ENCODE data around the gene ERVH48-1.
"Not testable (repeated sequence)": the region's sequence is repeated elsewhere in the genome, so short reads cannot be mapped to it uniquely, and the experiment has no call there.

ERVH48-1 gene

DNA sequence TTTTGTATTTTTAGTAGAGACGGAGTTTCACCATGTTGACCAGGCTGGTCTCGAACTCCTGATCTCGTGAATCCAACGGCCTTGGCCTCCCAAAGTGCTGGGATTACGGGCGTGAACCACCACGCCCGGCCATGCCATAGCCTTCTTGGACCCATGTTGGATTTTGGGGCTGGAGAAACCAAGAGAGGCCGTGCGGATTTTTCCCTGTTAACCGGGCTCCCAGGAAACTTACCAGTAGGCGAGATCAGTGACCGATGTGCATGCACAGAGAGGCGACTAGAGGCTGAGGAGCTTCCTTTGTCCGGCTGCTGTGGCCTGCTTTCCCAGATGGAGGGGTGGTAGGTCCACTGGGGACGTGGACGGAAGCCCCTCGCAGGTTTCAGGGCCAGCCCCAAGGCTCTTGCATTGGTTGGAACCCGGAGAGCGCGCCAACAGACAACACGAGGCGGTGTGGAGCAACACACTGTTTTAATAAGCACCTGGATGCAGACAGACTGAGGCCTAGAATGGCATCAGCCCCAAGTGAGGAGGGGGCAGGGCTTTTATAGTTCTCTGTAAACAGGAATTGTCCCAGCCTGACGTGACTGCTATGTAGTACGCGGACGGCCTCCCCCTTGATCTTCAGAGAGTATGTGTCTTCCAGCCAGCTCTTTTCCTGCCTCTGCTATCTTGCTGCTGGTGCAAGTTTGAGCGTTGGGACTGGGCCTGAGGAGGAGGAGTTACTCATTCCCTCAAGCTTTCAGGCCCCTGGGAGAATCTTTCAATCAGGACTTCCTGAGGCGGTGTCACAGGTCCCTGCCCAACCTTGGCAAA is at the start of gene ERVH48-1:
Gene ERVH48-1, minus strand, starts transcription at position 517 of the 813 bp plus-strand sequence. CDS start 6,624 bp downstream, outside the sequence.
- no peak for DNase-seq (ENCODE audit: low spot score)

DNA sequence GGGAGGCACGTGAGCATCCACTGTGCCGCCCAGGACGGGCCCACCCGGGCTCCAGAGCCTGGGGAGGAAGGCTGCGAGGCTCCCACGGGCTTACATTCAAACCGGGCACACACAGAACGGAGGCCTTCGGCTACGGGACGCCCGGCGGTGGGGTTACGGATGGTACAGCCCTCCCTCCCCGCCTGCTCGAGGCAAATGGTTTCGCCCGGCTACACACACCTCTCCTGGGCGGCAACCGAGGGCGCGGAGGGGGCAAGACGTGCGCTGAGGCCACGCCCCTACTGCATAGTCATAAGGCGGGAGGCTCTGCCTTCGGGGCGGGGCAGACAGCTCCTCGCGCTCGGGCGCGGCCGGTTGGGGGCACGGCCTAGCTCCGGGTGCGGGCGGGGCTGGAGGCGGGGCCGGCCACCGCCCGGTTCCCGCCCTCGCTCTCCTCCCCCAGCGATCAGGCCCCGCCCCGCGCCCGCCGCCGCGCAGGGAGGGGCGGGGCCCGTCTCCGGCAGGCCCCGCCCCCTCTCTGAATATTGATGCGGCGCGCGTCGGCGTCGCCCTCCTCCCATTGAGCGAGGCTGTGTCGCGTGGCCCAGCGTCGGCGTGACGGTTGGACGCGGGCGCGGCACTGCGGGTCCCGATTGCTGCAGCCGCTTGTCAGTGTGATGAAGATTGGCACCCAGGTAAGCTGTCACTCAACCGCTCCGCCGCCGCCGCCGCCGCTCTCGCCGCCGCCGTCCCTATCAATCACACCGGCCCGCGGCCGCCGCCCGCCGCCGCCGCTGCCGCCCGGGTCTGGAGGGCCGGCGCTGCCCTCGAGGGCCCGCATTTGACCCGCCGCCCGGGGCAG is 48.8 kb upstream of the ERVH48-1 start, which contains the start of gene PKNOX1:
Gene PKNOX1, plus strand, starts transcription at position 572 of the 841 bp plus-strand sequence. CDS start 29,820 bp downstream, outside the sequence.
- DNase-seq (ENCODE audit: low spot score) = peak; percentile 99

DNA sequence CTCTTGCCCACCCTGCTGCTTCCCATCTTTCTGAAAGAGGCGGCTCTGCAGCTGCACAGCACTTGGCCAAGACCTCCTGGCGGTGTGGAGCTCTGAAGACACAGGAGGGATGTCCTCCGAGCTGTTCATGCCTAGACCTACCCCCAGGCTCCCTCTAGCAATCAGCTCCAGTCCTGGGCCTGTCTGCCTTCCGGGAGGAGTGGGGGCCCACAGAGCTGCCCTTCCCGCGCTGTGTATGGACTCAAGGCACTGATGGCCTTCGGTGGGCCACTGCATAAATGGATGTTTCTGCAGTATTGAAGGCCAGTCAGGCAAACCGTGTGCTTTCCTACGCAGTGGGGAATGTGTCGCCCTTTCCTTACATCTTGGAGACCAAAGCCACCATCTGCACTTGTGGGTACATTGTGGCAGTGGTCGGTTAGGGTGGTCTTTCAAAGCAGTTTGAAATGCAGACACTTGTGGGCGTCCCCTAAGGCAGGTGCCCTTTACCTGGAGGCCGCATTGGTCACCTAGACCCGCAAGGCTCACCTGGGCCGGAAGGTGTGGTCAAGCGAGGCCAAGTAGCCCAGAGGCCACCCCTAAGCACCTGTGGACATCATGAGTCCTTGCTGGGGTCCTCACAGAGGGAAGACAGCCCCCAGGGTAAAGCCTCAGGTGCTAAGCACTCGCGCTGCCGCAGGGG is 48.0 kb upstream of the ERVH48-1 start:
- no peak for DNase-seq (ENCODE audit: low spot score)

DNA sequence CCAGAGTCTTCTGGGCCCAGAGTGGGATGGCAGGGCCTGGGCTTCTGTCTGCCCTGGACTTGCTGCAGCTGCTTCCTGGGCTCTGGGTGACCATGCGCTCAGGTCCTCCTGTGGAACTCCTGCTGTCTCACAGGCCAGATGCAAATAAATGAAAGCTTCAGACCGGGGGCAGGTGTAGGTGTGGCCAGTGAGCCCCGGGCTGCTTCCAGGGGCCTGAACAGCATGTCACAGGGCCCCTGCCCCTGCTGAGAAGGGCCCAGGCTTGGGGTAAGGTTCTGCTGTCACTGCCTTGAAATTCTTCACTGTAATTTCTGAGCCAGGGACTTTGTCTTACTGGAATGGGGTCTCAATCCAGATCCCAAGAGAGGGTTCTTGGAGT is 46.5 kb upstream of the ERVH48-1 start:
- no peak for DNase-seq (ENCODE audit: low spot score)

DNA sequence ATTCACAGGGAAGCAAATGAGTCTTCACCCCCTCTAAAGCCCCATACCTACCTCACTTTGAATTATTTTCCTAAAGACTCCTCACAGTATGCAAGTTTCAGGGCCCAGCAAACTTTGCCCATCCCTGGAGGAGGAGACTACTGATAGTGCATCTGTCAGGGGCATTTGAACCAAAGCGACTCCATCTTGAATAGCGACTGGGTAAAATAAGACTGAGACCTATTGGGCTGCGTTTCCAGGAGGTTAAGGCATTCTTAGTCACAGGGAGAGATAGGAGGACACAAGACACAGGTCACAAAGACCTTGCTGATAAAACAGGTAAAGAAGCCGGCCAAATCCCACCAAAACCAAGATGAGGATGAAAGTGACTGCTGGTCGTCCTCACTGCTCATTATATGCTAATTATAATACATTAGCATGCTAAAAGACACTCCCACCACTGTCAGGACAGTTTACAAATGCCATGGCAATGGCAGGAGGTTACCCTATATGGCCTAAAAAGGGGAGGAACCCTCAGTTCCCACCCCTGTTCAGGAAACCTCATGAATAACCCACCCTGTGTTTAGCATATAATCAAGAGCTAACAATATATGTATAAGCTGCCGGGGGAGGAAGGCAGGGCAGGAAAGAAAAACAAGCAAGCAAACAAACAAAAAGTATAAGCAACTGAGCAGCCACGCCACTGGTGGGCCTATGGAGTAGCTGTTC is 45.7 kb upstream of the ERVH48-1 start:
- DNase-seq (ENCODE audit: low spot score) = no peak

DNA sequence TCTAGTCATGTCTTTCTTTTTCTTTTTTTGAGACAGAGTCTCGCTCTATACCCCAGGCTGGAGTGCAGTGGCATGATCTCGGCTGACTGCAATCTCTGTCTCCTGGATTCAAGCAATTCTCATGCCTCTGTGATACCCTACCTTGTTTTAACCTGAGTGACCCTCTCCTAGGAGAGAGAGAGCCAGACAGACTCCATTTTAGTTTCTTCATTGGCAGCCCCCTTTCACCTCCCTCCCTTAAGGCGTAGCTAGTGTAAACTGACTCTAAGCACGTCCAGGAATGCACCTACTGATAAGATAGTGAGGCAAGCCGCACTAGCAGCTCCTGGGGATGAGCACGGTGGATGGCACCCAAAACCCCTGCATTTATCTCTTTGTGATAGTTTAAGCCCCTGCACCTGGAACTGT is 43.8 kb upstream of the ERVH48-1 start:
- no peak for DNase-seq (ENCODE audit: low spot score)

DNA sequence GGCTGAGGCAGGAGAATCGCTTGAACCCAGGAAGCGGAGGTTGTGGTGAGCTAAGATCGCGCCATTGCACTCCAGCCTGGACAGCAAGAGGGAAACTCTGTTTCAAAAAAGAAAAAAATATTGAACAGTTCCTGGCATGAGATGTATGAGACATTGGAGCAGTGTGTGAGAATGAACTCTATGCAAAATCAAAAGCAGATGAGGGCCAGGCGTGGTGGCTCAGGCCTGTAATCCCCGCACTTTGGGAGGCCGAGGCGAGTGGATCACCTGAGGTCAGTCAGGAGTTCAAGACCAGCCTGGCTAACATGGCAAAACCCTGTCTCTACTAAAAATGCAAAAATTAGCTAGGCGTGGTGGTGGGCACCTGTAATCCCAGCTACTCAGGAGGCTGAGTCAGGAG is 42.2 kb upstream of the ERVH48-1 start:
- DNase-seq (ENCODE audit: low spot score) = not testable (repeated sequence)

DNA sequence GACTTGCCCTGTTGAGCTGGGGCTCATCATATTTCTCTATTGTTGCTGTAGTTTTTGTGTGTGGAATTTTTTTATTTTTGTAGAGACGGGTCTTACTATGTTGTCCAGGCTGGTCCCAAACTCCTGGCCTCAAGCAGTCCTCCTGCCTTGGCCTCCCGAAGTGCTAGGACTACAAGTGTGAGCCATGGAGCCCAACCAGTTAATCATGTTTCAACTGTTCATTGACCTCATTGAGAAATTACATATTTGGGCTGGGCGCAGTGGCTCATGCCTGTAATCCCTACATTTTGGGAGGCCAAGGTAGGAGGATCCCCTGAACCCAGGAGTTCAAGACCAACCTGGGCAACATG is 39.8 kb upstream of the ERVH48-1 start:
- no peak for DNase-seq (ENCODE audit: low spot score)

DNA sequence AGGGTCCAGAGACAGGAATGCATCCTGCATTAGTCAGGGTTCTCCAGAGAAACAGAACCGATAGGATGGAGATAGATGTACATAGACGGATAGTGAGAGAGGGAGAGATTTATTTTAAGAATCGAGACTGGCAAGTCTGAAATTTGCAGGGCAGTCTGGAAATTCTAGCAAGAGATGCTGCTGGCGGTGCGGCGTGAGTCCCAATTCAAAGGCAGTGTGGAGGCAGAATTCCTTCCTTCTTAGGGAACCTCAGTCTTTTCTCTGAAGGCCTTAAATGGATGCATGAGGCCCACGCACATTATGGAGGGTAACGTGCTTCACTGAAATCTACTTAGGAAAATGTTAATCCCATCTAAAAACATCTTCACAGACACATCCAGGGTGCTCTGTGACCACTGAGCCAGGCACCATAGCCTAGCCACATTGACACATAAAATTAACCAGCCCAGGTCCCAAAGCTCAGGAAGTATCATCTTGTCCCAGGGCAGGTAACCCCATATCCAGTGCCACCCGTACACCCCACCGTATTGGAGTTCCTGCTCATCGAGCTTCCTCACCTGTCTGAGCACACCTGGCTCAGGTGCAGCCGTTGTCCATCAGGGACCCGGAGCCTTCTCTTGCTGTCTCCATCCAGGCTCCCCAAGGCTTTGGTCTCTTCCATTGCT is 39.2 kb upstream of the ERVH48-1 start:
- DNase-seq (ENCODE audit: low spot score) = no peak

DNA sequence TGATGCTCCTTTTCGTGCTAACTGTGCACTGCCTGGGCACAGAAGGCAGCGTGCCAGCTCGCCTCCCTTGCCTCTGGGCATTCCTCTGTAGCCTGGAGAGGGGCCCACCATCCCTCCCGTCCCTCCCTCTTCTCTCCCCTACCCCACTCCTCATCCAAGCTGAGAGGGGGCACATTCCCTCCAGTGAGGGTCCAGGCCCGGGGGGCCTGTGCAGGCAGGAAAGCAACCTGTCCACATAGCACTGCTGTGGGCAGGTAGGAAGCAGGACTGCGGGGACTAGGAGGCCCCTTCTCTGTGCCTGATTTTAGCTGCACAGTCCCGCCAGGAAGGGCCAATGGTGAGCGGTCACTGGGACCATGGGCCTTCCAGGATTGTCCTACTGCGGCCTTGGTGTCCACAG is 38.7 kb upstream of the ERVH48-1 start:
- no peak for DNase-seq (ENCODE audit: low spot score)

DNA sequence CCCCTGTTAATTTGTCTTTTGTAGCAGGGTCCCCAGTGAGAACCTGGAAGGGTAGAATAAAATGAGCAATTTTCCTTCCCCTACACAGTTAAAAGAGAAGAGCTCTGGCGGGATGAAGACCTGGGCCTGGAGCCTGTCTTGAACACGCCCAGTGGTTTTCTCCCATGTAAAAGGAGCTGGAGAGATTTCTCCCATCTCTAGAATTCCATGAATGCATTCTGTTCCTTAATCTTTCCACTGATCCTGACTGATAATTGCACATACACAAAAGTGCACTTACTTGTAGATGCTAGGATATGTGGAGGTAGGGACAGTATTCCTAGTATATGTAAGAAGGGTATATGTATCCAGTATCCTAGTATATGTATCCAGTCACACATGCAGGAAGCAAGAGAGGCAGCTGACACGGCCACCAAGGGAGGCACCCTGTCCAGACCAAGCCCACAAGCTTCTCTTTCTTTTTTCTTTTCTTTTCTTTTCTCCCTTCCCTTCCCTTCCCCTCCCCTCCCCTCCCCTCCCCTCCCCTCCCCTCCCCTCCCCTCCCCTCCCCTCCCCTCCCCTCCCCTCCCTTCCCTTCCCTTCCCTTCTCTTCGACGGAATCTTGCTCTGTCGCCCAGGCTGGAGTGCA is 37.1 kb upstream of the ERVH48-1 start:
- DNase-seq (ENCODE audit: low spot score) = no peak

DNA sequence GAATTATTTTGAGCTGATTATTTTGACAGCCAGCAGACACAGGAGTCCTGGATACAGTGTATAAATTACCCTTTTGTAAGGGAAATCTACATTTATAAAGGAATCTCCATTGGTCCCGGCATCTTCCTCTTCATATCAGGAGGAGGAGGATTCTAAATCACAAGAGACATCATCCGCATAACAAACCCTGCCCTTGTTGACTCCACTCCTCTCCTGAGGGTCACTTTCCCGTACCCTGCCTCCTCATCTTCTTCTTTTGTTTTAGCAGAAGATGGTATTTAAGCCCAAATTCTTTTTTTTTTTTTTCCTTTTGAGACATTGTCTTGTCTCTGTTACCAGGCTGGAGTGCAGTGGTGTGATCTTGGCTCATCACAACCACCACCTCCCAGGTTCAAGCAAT is 34.3 kb upstream of the ERVH48-1 start:
- DNase-seq (ENCODE audit: low spot score) = no peak

DNA sequence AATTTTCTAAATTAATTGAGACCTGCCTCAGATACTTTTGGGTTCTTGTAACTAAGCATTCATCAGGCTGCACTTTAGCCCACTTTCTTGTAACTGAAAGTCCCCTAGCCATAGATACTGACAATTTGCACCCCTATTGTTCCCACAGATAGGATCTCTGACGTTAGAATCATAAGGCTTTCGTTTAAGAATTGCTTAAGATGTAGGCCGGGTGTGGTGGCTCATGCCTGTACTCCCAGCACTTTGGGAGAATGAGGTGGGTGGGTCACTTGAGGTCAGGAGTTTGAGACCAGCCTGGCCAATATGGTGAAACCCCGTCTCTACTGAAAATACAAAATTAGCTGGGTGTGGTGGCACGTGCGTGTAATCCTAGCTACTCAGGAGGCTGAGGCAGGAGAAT is 32.7 kb upstream of the ERVH48-1 start:
- not testable (repeated sequence) for DNase-seq (ENCODE audit: low spot score)

DNA sequence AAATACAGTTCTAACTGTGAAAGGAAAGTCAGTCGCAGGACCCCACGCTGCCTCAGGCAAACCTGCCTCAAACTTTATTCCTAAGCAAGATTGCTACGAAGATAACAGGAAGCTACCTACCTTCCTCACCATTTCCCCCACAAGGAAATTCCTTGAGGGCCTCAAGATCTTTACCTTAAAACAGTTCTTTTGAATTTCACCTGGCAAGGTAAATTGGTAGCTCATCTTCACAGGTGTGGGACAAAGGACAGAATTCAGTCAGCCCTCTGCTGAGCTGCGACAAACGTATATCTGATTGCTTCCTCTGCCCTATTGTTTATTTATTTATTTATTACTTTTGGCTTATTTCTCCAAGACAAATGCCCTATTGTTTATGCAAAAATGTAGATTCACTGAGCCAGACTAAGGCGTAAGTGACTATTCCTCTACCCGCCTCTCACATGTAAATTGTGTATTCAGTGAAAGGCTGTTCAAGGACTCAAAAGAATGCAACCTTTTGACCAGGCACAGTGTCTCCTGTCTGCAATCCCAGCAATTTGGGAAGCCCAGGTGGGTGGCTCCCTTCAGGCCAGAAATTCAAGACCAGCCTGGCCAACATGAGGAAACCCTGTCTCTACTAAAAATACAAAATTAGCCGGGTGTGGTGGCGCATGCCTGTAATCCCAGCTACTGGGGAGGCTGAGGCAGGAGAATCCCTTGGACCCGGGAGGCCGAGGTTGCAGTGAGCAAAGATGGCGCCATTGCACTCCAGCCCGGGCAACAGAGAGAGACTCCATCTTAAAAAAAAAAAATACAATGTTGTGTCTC is 31.6 kb upstream of the ERVH48-1 start:
- DNase-seq (ENCODE audit: low spot score) = no peak

DNA sequence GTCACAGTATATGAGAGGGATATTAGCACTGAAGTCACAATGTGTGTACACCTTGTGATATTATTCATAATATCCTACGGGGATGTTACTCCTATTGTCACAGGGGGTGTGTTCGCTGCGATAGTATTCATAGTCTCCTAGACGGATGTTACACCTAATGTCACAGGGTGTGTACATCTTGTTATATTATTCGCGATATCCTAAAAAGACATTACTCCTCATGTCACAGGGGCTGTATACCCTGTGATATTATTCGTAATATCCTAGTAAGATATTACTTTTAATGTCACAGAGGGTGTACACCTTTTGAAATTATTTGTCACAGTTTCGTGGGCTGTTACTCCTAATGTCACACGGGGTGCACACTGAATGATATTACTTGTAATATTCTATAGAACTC is 25.8 kb upstream of the ERVH48-1 start:
- DNase-seq (ENCODE audit: low spot score) = not testable (repeated sequence)

DNA sequence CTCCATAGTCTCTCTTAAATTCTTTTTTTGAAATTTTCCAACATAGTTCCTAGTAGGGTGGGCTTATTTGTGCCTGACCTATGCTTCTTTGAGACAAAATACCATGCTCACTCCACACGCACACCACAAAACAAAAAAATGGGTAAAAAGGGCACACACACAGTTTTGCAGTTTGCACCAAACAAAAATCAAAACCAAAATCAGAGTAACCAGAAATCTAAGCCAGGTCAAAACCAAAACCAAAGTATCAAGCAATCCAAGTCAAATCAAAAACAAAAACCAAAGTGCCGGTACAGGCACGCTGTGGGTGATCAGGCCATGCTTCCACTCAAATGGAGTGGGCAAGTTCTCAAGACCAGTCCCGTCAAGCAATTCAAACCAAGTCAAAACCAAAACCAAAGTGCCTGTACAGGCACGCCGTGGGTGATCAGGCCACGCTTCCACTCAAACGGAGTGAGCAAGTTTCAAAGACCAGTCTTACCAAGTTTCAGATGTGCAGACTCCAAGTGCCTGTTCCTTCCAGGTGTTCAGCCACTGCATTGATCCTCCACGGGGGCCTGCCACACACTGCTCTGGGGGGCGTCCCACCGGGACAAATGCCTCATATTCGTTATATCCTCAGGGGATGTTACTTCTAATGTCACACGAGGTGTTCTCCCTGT is 23.8 kb upstream of the ERVH48-1 start:
- not testable (repeated sequence) for DNase-seq (ENCODE audit: low spot score)

DNA sequence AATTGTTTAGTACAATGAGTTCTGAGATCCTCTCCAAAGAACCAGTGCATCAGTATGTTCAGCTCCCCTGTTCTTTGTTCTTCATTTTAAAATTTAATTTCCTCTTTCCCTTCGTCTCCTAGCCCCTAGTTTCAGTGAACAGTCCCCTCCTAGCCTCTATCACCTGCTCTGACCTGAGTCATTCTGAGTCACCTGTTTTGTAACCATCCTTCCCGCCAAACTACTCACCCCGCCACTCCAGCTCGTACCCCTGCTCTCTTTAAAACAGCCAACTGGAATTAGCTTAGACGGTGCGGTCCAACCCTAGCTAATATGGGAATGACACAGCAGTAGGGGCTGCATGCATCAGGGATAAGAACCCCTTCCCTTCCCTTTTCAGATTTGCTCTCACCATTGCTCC is 16.8 kb upstream of the ERVH48-1 start:
- no peak for DNase-seq (ENCODE audit: low spot score)

DNA sequence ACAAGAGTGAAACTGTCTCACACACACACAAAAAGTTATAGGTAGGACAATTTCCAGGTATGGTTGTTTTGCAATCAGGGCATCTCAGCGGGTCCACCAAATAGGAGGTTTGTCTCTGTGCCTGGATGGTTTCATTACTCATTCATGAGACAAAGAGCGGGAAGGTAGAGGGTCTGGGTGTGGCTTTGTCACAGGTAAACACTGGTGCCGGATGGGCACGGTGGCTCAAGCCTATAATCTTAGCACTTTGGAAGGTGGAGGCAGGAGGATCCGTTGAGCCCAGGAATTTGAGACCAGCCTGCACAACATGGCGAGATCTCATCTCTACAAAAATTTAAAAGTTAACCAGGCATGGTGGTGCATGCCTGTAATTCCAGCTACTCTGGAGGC is 16.3 kb upstream of the ERVH48-1 start:
- DNase-seq (ENCODE audit: low spot score) = no peak

DNA sequence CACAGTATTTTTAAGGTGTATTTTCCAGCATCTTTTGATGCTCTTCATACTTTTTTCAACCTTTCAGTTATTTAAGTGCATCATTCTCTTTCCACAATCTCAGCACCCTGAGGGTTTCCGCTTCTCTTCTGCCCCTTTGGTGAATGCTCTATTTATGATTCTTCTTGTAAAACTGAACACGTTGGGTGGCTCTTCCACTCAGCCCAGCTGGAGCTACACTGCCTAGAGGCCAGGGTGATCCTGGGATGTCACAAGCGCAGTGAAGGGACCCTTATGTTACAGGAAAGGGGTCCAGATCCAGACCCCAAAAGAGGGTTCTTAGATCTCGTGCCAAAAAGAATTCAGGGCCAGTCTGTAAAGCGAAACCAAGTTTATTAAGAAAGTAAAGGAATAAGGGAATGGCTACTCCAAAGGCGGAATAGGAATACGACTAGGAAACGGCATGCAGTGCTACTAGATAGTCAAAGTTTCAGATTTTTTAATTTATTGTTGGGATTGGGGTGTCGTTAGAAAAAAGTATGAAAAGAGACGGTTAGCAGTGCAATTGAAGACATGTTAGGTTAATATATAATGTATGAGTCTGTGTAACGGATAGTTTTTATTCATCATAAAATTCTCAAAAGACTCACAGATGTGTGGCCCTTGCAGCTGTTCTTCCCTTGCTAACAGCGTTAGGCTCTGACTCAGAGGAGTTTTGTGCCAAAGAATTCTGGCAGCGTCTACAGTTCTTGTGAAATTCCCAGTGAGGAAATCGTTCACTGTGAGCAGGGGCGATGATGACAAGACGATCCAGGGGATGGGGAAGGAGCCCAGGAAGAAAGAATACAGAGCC is 14.4 kb upstream of the ERVH48-1 start:
- DNase-seq (ENCODE audit: low spot score) = no peak
